ENCODE data around the gene ARID3B. TPM values are rescaled to one million over a fixed set of nuclear protein-coding genes. Genes with fewer than 3 reads are reported as not detected.

Gene ARID3B
- total and polyA plus RNA-seq, 2 of the 4 experiments (the other 2 are of a cell fraction) = 2.5 to 5.0 TPM

DNA sequence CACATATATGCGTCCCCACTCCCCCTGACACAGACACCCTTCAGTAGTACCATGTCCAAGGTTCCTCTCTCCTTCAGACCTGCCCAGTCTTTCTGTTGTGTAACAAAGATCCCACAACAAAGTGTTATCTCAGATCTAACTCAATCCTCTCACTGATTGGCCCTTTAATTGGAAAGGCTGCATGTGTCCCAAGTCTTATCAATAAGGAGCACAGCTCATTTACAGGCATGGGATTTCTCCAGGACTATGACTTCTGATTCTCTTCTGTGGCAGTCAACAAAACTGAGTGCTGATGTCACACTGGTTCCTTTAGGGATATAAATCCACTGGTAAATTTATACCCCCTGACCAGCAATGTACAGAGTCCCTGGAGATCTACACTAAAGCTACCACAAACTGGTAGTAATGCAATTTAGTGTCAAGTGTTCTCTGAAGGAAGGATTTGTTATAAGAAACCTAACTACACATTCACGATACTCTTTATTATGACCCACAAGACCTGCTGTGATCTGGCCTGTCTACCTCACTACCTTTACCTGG lies 102.7 kb downstream of the ARID3B start:
- BruUV-seq (replicated peaks) = no TSS peak

More for the DNA sequence above, 102.7 kb downstream of the ARID3B start:
- ATAC-seq (ENCODE audit: low read depth) = no peak
- Histone ChIP-seq H3K56ac (ENCODE audit: extremely low read depth, insufficient read depth, low read length) (no peak overlapping the region), H3K79me1 (ENCODE audit: low read depth in 1 of 2, low read length in 2 of 2) (peaks cover 25 to 65% of the 10 kb centered on the region in 2 experiments), H2BK20ac (ENCODE audit: low read depth, low read length) (no peak overlapping the region), H4K5ac (ENCODE audit: low read depth, low read length) (no peak overlapping the region), H3K9ac (ENCODE audit: low read depth, low read length) (no peak overlapping the region), H3K4ac (ENCODE audit: low read depth, low read length) (no peak overlapping the region), H2BK120ac (ENCODE audit: low read depth, low read length) (no peak overlapping the region), H3K4me1 (ENCODE audit: control insufficient read depth, insufficient read depth, low read length) (peaks cover 3% of the 10 kb centered on the region; the same call in 1 of the 2 replicates), H3K9me1 (ENCODE audit: insufficient read depth, low read length) (peaks cover 6% of the 10 kb centered on the region; the same call in 1 of the 2 replicates), H3K4me3 (ENCODE audit: insufficient read depth, low read depth, low read length) (no peak overlapping the region), H2AFZ (replicated peaks; ENCODE audit: low read length, poor library complexity) (no peak overlapping the region), H2BK5ac (ENCODE audit: low read depth, low read length, poor library complexity, severe bottlenecking) (no peak overlapping the region), H3K36me3 (ENCODE audit: control insufficient read depth, insufficient read depth, low read length) (peaks cover 22% of the 10 kb centered on the region), H3K27ac (ENCODE audit: insufficient read depth, low read length) (no peak overlapping the region), H3K4me2 (ENCODE audit: low read depth, low read length) (no peak overlapping the region), H3K27me3 (ENCODE audit: control insufficient read depth, insufficient read depth, low read length) (no peaks in the 10 kb centered on the region), H3K9me3 (ENCODE audit: control insufficient read depth, insufficient read depth, low read length) (no peaks in the 10 kb centered on the region), H4K20me1 (ENCODE audit: insufficient read depth, low read length) (peaks cover 48% of the 10 kb centered on the region), H2AK9ac (replicated peaks; ENCODE audit: low read depth, low read length, poor library complexity) (no peak overlapping the region), H4K91ac (ENCODE audit: insufficient read depth, low read depth, low read length) (no peak overlapping the region), H3K23ac (ENCODE audit: low read depth, low read length) (no peak overlapping the region), H3K14ac (replicated peaks; ENCODE audit: low read depth, low read length) (no peak overlapping the region), H2AK5ac (ENCODE audit: low read depth, low read length) (no peak overlapping the region), H4K8ac (ENCODE audit: low read depth in 2 of 2, low read length in 2 of 2) (no peak overlapping the region), H2BK15ac (ENCODE audit: low read depth, low read length) (no peak overlapping the region), H3K18ac (ENCODE audit: low read depth, low read length) (no peak overlapping the region)
- TF ChIP-seq RFX5 (IDR thresholded peaks at IDR 0.05; ENCODE audit: low read depth, low read length) (no peak), MAZ (IDR thresholded peaks at IDR 0.05; ENCODE audit: borderline replicate concordance, low read depth, low read length) (no peak), RCOR1 (IDR thresholded peaks at IDR 0.05; ENCODE audit: insufficient replicate concordance, low read length) (no peak), BHLHE40 (IDR thresholded peaks at IDR 0.05; ENCODE audit: low read depth, low read length) (no peak), FOS (IDR thresholded peaks at IDR 0.05; ENCODE audit: low read depth, low read length) (no peak), SMC3 (IDR thresholded peaks at IDR 0.05; ENCODE audit: low read depth, low read length) (no peak), POLR2A (IDR thresholded peaks at IDR 0.05; ENCODE audit: low read depth, low read length) (no peak), RAD21 (IDR thresholded peaks at IDR 0.05; ENCODE audit: low read length) (no peak)
- TF ChIP-seq, protein P1, sequence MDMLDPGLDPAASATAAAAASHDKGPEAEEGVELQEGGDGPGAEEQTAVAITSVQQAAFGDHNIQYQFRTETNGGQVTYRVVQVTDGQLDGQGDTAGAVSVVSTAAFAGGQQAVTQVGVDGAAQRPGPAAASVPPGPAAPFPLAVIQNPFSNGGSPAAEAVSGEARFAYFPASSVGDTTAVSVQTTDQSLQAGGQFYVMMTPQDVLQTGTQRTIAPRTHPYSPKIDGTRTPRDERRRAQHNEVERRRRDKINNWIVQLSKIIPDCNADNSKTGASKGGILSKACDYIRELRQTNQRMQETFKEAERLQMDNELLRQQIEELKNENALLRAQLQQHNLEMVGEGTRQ (IDR thresholded peaks at IDR 0.05; ENCODE audit: low read depth, low read length) = no peak
- no CpG with 5 or more reads among the region's 2 CpGs for WGBS, 2 experiments (ENCODE audit: extremely low coverage in 2 of 2, insufficient read length in 1 of 2)
- ChIA-PET CTCF (no interaction called here), POLR2A (ENCODE audit: unreplicated experiment) (no interaction called here)
- DNase-seq = no peak
- dilution Hi-C loops (cut with HindIII; ENCODE audit: low sequenced_read_pairs, unreplicated experiment) (no loop called here), in situ Hi-C loops (cut with MboI; ENCODE audit: low sequenced_read_pairs) (no loop called here), intact Hi-C loops (cut with micrococcal nuclease) (no loop called here)

All from IMR-90 (cell line).